GM10266 (cell line): ENCODE measurements around the gene AHCYL2.

Source experiments
- DNase-seq: peaks from one replicate; pipeline ENCODE4 v3.0.0; 2012; ENCODE audit errors: extremely low spot score
- TF ChIP-seq, protein P1 (sequence below): IDR thresholded peaks from 2 replicates; pipeline ENCODE4 v1.5.1; 2012; ENCODE audit warnings: mild to moderate bottlenecking, low read depth; ENCODE audit not compliant: control insufficient read depth, insufficient read depth; ENCODE audit errors: missing control alignments

Gene AHCYL2

GRCh38 chr7:129356176-129356575 is 131.3 kb downstream of the AHCYL2 start:
- TF ChIP-seq, protein P1, sequence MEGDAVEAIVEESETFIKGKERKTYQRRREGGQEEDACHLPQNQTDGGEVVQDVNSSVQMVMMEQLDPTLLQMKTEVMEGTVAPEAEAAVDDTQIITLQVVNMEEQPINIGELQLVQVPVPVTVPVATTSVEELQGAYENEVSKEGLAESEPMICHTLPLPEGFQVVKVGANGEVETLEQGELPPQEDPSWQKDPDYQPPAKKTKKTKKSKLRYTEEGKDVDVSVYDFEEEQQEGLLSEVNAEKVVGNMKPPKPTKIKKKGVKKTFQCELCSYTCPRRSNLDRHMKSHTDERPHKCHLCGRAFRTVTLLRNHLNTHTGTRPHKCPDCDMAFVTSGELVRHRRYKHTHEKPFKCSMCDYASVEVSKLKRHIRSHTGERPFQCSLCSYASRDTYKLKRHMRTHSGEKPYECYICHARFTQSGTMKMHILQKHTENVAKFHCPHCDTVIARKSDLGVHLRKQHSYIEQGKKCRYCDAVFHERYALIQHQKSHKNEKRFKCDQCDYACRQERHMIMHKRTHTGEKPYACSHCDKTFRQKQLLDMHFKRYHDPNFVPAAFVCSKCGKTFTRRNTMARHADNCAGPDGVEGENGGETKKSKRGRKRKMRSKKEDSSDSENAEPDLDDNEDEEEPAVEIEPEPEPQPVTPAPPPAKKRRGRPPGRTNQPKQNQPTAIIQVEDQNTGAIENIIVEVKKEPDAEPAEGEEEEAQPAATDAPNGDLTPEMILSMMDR, result no peak

DNA sequence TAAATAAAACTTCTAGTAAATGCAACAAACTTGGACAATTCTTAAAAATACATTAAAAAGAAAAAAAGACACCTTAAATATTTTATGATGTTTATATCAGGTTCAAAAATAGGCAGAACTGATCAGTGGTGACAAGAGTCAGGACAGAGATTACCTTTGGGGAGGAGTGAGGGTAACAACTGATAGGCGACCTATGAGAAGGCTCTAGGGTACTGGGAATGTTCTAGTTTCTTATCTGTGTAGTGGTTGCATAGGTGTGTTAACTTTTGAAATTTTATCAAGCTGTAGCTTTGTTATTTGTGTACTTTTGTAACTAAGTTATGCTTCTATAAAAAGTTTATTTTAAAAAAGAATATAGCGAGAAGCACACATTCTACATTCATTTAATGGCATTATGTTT is 134.3 kb downstream of the AHCYL2 start:
- TF ChIP-seq, protein P1, result no peak
- no peak for DNase-seq

More at GRCh38 chr7:129356176-129356575, 131.3 kb downstream of the AHCYL2 start:
- DNase-seq, result no peak

DNA sequence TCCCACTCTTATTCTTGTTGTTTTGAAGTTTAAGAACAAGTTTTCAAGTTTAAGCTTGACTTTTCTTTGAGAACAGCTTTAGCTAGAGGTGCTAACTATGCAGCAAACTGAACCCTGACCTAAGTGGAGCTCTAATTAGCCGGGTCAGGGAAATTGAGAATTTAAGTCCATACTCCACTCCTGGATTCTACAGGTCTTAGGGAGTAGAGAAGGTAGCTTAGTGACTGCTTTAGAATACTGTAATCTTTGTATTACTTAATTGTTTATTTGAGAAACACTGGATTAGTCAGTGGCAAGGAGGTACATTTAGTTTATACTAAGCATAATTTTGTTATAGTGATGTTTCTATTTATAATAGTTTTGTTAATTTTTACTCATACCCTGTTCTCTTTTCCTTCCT is 134.8 kb downstream of the AHCYL2 start:
- TF ChIP-seq, protein P1, result no peak
- no peak for DNase-seq

DNA sequence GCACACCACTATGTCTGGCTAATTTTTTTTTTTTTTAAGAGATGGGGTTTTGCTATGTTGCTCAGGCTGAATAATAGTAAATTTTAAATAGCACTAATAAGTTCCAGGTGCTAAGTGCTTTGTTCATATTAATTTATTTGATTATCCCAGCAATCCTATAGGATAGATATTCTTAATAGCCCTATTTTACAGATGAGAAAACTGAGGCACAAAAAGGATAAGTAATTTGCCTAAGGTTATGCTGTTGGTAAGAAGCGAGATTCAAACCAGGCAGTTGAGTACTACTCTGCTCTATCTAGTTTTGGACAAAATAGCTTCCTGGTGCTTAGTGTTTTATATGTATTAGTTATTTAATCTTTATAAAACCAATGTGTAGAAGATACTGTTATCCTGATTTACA is 136.9 kb downstream of the AHCYL2 start:
- TF ChIP-seq, protein P1, result no peak
- DNase-seq, result no peak

- no peak for DNase-seq
- TF ChIP-seq, protein P1, result no peak
Measured at GRCh38 chr7:129362496-129362895, 137.7 kb downstream of the AHCYL2 start.

DNA sequence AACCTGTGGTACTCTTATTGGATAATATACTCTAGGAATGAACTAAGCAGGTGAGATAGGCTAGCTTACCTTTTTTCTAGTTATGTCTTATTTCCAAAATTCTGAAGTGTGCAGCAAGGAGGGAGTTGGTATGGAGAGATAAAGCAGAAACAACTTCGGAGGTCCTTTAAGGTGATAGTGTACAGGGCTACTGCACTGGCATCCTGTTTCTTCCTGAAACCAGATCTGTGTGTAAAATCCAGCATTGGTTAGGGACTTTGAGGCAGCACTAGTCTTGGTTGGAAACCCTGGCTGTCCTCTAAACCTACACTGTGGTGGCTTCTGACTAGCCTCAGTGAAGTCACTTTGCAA is 142.5 kb downstream of the AHCYL2 start:
- DNase-seq, result no peak
- TF ChIP-seq, protein P1, result no peak

- peak; percentile 70 for DNase-seq
- TF ChIP-seq, protein P1, result peak; percentile 90
Measured at GRCh38 chr7:129367700-129368388, 143.0 kb downstream of the AHCYL2 start.
